ENCODE measurements around the gene RPP30. TPM values are rescaled to one million over a fixed set of nuclear protein-coding genes. Genes with fewer than 3 reads are reported as not detected.

Gene RPP30
- total RNA-seq, result 24.7 to 30.8 TPM (median 24.7 TPM) in 3 replicates
- long read RNA-seq, transcript RPP30-202 (11 exons, 2,589 nt), result major isoform, 23 of 25 reads
- long read RNA-seq, partial matches to known transcripts, result 0 of 25 reads
- long read RNA-seq, other reads (novel, unspliced or antisense), result 2 of 25 reads

- H3K4me3 Mint-ChIP-seq (ENCODE audit: unreplicated experiment), result peak within 1 kb of the TSS; percentile 97
- peaks cover 27% of the 10 kb centered on the region for H3K4me1 Mint-ChIP-seq (ENCODE audit: low read depth)
- TF ChIP-seq, protein P1, sequence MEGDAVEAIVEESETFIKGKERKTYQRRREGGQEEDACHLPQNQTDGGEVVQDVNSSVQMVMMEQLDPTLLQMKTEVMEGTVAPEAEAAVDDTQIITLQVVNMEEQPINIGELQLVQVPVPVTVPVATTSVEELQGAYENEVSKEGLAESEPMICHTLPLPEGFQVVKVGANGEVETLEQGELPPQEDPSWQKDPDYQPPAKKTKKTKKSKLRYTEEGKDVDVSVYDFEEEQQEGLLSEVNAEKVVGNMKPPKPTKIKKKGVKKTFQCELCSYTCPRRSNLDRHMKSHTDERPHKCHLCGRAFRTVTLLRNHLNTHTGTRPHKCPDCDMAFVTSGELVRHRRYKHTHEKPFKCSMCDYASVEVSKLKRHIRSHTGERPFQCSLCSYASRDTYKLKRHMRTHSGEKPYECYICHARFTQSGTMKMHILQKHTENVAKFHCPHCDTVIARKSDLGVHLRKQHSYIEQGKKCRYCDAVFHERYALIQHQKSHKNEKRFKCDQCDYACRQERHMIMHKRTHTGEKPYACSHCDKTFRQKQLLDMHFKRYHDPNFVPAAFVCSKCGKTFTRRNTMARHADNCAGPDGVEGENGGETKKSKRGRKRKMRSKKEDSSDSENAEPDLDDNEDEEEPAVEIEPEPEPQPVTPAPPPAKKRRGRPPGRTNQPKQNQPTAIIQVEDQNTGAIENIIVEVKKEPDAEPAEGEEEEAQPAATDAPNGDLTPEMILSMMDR (IDR thresholded peaks at IDR 0.05), result no peak
- H3K27me3 Mint-ChIP-seq (ENCODE audit: low read depth), result peaks cover 30% of the 10 kb centered on the region
- peaks cover 13% of the 10 kb centered on the region for H3K9me3 Mint-ChIP-seq (ENCODE audit: low read depth)
- peaks cover 11% of the 10 kb centered on the region for H3K36me3 Mint-ChIP-seq (ENCODE audit: low read depth)
- DNase-seq (ENCODE audit: low spot score), result peak; percentile 92
- H3K27ac Mint-ChIP-seq (ENCODE audit: unreplicated experiment), result peak within 1 kb of the TSS; percentile 94
Measured at GRCh38 chr10:90871766-90872647, at the start of gene RPP30. TSS of gene RPP30 (plus strand) at chr10:90871974. CDS start at chr10:90871987, 13 bp downstream.

- Mint-ChIP-seq H3K36me3 (ENCODE audit: low read depth) (peaks cover 6% of the 10 kb centered on the region), H3K9me3 (ENCODE audit: low read depth) (peaks cover 17% of the 10 kb centered on the region), H3K27me3 (ENCODE audit: low read depth) (peaks cover 11% of the 10 kb centered on the region), H3K4me3 (ENCODE audit: unreplicated experiment) (no peak overlapping the region), H3K4me1 (ENCODE audit: low read depth) (no peaks in the 10 kb centered on the region), H3K27ac (ENCODE audit: unreplicated experiment) (no peak overlapping the region)
- DNase-seq (ENCODE audit: low spot score), result no peak
- TF ChIP-seq, protein P1 (IDR thresholded peaks at IDR 0.05), result no peak
Measured at GRCh38 chr10:90822508-90822907, 49.3 kb upstream of the RPP30 start.

DNA sequence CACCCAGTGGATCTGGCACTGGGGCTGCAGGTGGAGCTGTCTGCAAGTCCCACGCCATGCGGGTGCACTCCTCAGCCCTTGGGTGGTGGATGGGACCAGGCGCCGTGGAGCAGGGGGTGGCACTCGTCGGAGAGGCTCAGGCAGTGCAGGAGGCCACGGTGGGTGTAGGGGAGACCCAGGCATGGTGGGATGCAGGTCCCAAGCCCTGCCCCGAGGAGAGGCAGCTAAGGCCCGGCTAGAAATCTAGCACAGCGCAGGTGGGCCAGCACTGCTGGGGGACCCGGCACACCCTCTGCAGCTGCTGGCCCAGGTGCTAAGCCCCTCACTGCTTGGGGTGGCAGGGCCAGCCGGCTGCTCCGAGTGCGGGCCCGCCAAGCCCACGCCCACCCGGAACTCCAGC lies 39.7 kb upstream of the RPP30 start:
- H3K27me3 Mint-ChIP-seq (ENCODE audit: low read depth), result peaks cover 17% of the 10 kb centered on the region
- H3K36me3 Mint-ChIP-seq (ENCODE audit: low read depth), result peaks cover 2% of the 10 kb centered on the region
- no peak overlapping the region for H3K27ac Mint-ChIP-seq (ENCODE audit: unreplicated experiment)
- TF ChIP-seq, protein P1 (IDR thresholded peaks at IDR 0.05), result no peak
- H3K4me1 Mint-ChIP-seq (ENCODE audit: low read depth), result no peaks in the 10 kb centered on the region
- H3K4me3 Mint-ChIP-seq (ENCODE audit: unreplicated experiment), result no peak overlapping the region
- peaks cover 13% of the 10 kb centered on the region for H3K9me3 Mint-ChIP-seq (ENCODE audit: low read depth)
- no peak for DNase-seq (ENCODE audit: low spot score)

DNA sequence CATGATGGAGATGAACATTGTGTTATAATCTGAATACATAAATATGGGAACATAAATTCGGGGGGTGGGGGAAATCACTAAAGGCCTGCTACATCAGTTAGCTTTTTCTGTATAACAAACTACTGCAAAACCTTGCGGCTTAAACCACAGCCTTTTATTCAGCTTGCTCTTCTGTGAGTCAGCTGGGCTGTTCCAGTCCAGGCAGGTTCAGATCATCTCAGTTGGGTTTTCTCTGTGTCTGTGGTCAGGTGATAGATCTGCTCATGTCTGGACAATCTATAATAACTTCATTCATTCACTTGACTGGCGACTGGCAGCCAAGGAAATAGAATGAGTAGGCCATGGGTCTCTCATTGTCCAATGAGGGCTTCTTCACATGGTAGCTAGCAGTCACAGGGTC lies 37.4 kb upstream of the RPP30 start:
- no peaks in the 10 kb centered on the region for H3K4me1 Mint-ChIP-seq (ENCODE audit: low read depth)
- no peak overlapping the region for H3K4me3 Mint-ChIP-seq (ENCODE audit: unreplicated experiment)
- TF ChIP-seq, protein P1 (IDR thresholded peaks at IDR 0.05), result no peak
- no peaks in the 10 kb centered on the region for H3K36me3 Mint-ChIP-seq (ENCODE audit: low read depth)
- H3K27me3 Mint-ChIP-seq (ENCODE audit: low read depth), result peaks cover 13% of the 10 kb centered on the region
- no peak for DNase-seq (ENCODE audit: low spot score)
- peaks cover 13% of the 10 kb centered on the region for H3K9me3 Mint-ChIP-seq (ENCODE audit: low read depth)
- H3K27ac Mint-ChIP-seq (ENCODE audit: unreplicated experiment), result no peak overlapping the region

GRCh38 chr10:90837486-90837885 lies 34.3 kb upstream of the RPP30 start:
- TF ChIP-seq, protein P1 (IDR thresholded peaks at IDR 0.05), result no peak
- no peak overlapping the region for H3K4me3 Mint-ChIP-seq (ENCODE audit: unreplicated experiment)
- no peaks in the 10 kb centered on the region for H3K36me3 Mint-ChIP-seq (ENCODE audit: low read depth)
- H3K9me3 Mint-ChIP-seq (ENCODE audit: low read depth), result peaks cover 6% of the 10 kb centered on the region
- no peaks in the 10 kb centered on the region for H3K4me1 Mint-ChIP-seq (ENCODE audit: low read depth)
- H3K27ac Mint-ChIP-seq (ENCODE audit: unreplicated experiment), result no peak overlapping the region
- DNase-seq (ENCODE audit: low spot score), result no peak
- H3K27me3 Mint-ChIP-seq (ENCODE audit: low read depth), result peaks cover 15% of the 10 kb centered on the region
